GM12864 (cell line): ENCODE data around the gene MOV10L1.
"Not testable (repeated sequence)": the region's sequence is repeated elsewhere in the genome, so short reads cannot be mapped to it uniquely, and the experiment has no call there.

ENCODE experiments used
- DNase-seq: peaks from one replicate; pipeline ENCODE4 v3.0.0-alpha.2; 2011; ENCODE audit warnings: low read depth
- H3K4me3 ChIP-seq: 2 replicates; pipeline ENCODE4 v1.5.1; 2011; ENCODE audit warnings: mild to moderate bottlenecking, low read depth, low read length, control low read depth
- TF ChIP-seq, protein P1 (sequence below): IDR thresholded peaks from 2 replicates; pipeline ENCODE4 v1.5.1; 2011; ENCODE audit warnings: low read depth, mild to moderate bottlenecking, moderate library complexity, low read length, control low read depth, inconsistent platforms; ENCODE audit errors: missing control alignments

The MOV10L1 gene

GRCh38 chr22:50162391-50162956, 72.7 kb downstream of the MOV10L1 start:
- DNase-seq, result no peak
- TF ChIP-seq, protein P1, sequence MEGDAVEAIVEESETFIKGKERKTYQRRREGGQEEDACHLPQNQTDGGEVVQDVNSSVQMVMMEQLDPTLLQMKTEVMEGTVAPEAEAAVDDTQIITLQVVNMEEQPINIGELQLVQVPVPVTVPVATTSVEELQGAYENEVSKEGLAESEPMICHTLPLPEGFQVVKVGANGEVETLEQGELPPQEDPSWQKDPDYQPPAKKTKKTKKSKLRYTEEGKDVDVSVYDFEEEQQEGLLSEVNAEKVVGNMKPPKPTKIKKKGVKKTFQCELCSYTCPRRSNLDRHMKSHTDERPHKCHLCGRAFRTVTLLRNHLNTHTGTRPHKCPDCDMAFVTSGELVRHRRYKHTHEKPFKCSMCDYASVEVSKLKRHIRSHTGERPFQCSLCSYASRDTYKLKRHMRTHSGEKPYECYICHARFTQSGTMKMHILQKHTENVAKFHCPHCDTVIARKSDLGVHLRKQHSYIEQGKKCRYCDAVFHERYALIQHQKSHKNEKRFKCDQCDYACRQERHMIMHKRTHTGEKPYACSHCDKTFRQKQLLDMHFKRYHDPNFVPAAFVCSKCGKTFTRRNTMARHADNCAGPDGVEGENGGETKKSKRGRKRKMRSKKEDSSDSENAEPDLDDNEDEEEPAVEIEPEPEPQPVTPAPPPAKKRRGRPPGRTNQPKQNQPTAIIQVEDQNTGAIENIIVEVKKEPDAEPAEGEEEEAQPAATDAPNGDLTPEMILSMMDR, result no peak
- no peak overlapping the region for H3K4me3 ChIP-seq

DNA sequence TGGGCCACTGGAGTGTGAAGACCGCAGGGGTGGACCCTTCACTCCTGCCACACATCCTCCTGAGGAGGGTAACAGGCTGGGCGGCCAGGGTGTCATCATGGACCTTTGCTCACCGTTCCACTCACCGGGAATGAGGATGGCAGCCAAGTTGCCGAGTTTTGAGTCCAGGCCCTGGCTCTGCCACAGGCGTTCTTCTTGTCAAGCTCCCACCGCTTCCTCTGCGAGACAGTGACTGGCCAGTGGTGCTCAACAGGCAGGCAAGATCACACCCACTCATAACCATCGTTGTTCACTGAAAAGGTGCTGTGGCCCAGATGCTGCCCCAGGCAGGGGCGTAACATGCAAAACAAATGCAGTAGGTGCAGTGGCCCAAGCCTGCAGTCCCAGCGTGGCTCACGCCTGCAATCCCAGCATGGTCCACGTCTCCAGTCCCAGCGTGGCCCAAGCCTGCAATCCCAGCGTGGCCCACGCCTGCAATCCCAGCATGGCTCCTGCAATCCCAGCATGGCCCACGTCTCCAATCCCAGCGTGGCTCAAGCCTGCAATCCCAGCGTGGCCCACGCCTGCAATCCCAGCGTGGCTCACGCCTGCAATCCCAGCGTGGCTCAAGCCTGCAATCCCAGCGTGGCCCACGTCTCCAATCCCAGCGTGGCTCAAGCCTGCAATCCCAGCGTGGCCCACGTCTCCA, 75.8 kb downstream of the MOV10L1 start:
- no peak for DNase-seq
- TF ChIP-seq, protein P1, result no peak
- no peak overlapping the region for H3K4me3 ChIP-seq

- no peak overlapping the region for H3K4me3 ChIP-seq
- no peak for DNase-seq
- TF ChIP-seq, protein P1, result no peak
Observed at GRCh38 chr22:50167689-50168489, 78.1 kb downstream of the MOV10L1 start.

DNA sequence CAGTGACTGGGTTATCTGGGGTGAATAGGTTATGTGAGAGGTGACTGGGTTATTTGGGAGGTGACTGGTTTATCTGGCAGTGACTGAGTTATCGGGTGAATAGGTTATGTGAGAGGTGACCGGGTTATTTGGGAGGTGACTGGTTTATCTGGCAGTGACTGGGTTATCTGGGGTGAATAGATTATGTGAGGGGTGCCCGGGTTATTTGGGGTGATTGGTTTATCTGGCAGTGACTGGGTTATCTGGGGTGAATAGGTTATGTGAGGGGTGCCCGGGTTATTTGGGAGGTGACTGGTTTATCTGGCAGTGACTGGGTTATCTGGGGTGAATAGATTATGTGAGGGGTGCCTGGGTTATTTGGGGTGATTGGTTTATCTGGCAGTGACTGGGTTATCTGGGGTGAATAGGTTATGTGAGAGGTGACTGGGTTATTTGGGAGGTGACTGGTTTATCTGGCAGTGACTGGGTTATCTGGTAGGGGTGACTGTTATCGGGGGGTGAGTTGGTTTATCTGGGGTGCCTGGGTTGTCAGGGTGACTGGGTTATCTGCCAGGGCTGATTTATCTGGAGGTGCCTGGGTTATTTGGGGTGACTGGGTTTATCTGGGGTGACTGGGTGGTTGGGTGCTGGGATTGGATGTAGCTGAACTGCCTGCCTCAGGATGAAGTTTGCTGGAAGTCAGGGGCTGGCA, 78.8 kb downstream of the MOV10L1 start:
- not testable (repeated sequence) for H3K4me3 ChIP-seq, DNase-seq

DNA sequence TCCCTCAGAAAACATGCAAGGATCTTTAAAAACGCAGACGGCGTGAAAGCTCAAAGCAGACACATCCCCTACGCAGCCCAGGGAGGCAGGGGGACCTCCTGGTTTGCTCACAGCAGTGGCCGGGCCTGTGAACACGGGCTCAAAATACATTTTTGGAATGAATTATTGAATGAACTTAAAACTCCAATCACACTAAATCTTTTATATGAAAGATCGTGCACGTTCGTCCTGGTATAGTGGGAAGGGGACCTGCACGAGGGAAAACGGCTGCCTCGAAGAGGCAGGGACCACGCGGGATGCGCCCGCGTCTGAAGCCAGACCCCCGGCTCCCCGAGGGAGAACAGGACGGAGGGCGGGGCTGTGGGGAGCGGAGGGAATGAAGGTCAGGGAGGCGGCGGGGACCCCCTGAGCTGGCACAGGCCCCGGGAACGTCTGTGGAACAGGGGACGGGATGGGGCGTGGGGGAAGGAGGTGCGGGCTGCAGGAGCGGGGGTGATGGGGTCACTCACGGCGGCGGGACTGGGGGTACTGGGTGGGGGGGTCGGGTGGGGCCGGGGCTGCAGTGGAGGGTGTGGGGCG, 79.5 kb downstream of the MOV10L1 start:
- no peak for DNase-seq
- TF ChIP-seq, protein P1, result no peak
- no peak overlapping the region for H3K4me3 ChIP-seq

- TF ChIP-seq, protein P1, result no peak
- peak overlapping the region; percentile 24; the same call in 1 of the 2 replicates for H3K4me3 ChIP-seq
- no peak for DNase-seq
Observed at GRCh38 chr22:50169774-50170341, 80.1 kb downstream of the MOV10L1 start.
